ENCODE results near the gene NFATC2.

Gene NFATC2

DNA sequence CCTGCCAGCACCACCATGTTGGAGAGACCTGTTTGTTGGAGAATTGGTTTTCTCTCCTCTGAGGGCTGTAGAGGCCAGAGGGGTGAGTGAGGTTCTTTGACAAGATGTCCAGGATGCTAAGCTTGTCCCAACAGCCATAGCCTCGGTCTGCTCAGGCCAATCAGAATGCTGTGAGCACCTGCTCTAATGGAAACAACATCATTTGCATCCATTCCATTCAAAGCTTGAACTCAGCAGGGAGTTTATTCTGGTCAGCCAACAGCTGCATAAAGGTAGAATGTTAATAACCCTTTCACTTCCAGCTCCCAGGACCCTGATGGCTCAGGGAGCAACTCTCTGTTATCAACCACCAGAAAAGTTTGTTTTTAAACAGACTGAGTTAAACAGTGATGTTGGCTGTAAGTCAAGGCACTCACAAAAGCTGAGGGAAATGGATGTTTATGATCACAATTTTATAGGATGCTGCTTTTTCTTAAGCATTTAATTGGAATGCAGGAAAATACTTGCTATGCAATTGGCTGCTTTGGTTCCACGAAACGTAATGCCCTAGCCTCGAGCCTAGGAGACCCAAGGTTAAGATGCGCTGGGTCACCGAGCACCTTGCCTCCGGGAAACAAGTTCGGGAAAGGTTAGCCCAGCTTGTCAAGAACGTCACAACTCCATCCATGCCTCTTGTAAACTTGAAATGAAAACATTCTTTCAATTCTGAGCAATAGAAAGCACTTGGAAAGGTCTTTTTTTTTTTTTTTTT is 155.2 kb downstream of the NFATC2 start:
- TF ChIP-seq CREB1 (IDR thresholded peaks at IDR 0.05; ENCODE audit: low read depth) (no peak), CEBPB (IDR thresholded peaks at IDR 0.05) (no peak), EGR1 (IDR thresholded peaks at IDR 0.05) (no peak), ZBTB7A (IDR thresholded peaks at IDR 0.05; ENCODE audit: low read depth) (no peak)

DNA sequence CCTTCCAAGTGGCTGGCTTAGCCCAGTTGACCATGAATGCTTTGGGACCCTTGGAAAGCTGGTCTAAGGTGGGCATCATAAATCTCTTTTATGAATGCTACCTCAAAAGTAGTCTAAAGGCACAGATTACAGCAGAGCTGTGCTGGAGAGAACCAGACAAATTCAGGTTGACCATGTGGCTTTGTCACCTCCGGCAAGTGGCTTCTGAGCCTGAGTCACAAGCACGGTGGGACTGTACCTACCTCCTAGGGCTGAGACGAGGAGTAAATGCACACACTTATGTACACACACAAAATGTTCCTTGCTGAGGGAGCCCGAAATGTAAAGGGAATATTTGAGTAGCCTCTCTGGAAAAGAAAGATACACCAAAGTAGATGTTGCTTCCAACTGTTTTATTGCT is 155.9 kb downstream of the NFATC2 start:
- TF ChIP-seq, protein P1, sequence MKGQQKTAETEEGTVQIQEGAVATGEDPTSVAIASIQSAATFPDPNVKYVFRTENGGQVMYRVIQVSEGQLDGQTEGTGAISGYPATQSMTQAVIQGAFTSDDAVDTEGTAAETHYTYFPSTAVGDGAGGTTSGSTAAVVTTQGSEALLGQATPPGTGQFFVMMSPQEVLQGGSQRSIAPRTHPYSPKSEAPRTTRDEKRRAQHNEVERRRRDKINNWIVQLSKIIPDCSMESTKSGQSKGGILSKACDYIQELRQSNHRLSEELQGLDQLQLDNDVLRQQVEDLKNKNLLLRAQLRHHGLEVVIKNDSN (IDR thresholded peaks at IDR 0.05) = no peak
- TF ChIP-seq NFIC (IDR thresholded peaks at IDR 0.05) (no peak), CEBPB (IDR thresholded peaks at IDR 0.05) (no peak), EGR1 (IDR thresholded peaks at IDR 0.05) (no peak), TAF1 (IDR thresholded peaks at IDR 0.05; ENCODE audit: low read depth) (no peak), FOXM1 (IDR thresholded peaks at IDR 0.05; ENCODE audit: borderline replicate concordance, low read depth) (no peak), ZBTB7A (IDR thresholded peaks at IDR 0.05; ENCODE audit: low read depth) (no peak), YY1 (IDR thresholded peaks at IDR 0.05; ENCODE audit: low read depth) (no peak), TCF12 (IDR thresholded peaks at IDR 0.05; ENCODE audit: low read depth) (no peak)

DNA sequence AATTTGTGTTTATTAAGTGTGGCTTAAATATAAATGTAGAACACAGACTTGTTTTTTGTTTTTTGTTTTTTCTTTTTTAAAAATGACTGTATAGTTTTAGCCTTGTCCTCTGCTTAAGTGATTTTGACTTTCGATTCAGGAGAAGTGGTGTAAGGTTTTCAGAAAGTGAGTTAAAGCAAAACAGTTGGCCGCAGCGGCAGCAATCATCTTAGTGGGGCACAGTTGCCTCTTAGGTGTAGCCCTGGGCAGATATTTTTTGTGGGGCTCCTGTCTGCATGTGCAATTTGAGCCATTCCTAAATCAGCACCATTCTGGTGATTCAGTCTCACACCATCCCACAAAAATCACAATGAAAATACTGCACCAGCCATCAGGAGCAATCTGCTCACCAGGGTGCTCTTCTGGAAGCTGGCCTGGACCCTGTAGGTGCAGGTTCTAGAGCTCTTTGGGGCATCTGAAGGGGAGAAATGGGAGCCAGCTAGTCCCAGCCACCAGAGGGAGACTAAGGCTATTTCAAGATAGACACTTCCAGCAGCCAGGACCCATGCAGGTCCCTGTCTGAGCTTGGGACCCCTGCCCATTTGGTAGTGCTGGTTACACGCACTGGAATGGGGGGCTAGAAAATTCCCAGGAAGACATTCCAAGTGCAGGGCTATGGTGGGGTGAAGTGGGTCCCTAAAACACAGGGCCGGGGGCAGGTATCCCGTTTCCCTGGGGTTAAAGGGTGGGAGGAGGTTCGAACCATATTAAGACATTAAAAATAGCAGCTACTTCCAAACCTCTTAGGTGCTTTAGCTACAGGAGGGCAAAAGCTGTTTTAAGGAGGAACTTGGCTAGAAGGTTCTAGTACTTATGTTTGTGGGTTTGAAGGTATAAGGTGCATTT is 156.6 kb downstream of the NFATC2 start:
- TF ChIP-seq EGR1 (IDR thresholded peaks at IDR 0.05) (no peak), TEAD4 (IDR thresholded peaks at IDR 0.05) (no peak), YY1 (IDR thresholded peaks at IDR 0.05; ENCODE audit: low read depth) (no peak), RAD21 (IDR thresholded peaks at IDR 0.05; ENCODE audit: low read depth) (peak; percentile 58)

DNA sequence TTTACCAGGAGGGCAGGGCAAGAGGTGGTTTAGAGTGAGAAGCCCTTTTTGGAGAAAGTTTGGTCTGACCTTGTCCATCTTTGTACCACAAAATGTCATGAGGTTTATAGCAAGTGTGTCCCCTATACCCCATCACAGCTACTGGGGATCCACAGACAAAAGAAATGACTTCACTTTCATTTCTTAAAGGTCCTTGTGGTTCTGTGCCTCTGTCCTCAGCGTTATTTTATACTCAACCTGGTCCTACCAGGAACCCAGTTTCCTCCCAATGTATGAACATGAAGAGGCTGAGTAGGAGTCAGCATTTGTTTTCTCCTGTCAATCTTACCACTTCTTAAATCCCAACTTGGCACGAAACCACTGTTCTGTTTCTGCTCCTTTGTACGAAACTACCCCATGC is 157.6 kb downstream of the NFATC2 start:
- TF ChIP-seq TAF1 (IDR thresholded peaks at IDR 0.05; ENCODE audit: low read depth) = no peak
- TF ChIP-seq RAD21 (IDR thresholded peaks at IDR 0.05; ENCODE audit: low read depth) = no peak
- TF ChIP-seq, protein P2, sequence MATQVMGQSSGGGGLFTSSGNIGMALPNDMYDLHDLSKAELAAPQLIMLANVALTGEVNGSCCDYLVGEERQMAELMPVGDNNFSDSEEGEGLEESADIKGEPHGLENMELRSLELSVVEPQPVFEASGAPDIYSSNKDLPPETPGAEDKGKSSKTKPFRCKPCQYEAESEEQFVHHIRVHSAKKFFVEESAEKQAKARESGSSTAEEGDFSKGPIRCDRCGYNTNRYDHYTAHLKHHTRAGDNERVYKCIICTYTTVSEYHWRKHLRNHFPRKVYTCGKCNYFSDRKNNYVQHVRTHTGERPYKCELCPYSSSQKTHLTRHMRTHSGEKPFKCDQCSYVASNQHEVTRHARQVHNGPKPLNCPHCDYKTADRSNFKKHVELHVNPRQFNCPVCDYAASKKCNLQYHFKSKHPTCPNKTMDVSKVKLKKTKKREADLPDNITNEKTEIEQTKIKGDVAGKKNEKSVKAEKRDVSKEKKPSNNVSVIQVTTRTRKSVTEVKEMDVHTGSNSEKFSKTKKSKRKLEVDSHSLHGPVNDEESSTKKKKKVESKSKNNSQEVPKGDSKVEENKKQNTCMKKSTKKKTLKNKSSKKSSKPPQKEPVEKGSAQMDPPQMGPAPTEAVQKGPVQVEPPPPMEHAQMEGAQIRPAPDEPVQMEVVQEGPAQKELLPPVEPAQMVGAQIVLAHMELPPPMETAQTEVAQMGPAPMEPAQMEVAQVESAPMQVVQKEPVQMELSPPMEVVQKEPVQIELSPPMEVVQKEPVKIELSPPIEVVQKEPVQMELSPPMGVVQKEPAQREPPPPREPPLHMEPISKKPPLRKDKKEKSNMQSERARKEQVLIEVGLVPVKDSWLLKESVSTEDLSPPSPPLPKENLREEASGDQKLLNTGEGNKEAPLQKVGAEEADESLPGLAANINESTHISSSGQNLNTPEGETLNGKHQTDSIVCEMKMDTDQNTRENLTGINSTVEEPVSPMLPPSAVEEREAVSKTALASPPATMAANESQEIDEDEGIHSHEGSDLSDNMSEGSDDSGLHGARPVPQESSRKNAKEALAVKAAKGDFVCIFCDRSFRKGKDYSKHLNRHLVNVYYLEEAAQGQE (IDR thresholded peaks at IDR 0.05; ENCODE audit: low read depth) = no peak
- no peak for TF ChIP-seq EGR1 (IDR thresholded peaks at IDR 0.05)
- TF ChIP-seq, protein P1 (IDR thresholded peaks at IDR 0.05) = no peak
- no peak for TF ChIP-seq EP300 (IDR thresholded peaks at IDR 0.05; ENCODE audit: borderline replicate concordance)
- TF ChIP-seq ZBTB7A (IDR thresholded peaks at IDR 0.05; ENCODE audit: low read depth) = no peak
- TF ChIP-seq CREB1 (IDR thresholded peaks at IDR 0.05; ENCODE audit: low read depth) = no peak
- TF ChIP-seq NFIC (IDR thresholded peaks at IDR 0.05) = no peak
- TF ChIP-seq YY1 (IDR thresholded peaks at IDR 0.05; ENCODE audit: low read depth) = no peak
- no peak for TF ChIP-seq FOXM1 (IDR thresholded peaks at IDR 0.05; ENCODE audit: borderline replicate concordance, low read depth)
- TF ChIP-seq CEBPB (IDR thresholded peaks at IDR 0.05) = no peak
- TF ChIP-seq, protein P3, sequence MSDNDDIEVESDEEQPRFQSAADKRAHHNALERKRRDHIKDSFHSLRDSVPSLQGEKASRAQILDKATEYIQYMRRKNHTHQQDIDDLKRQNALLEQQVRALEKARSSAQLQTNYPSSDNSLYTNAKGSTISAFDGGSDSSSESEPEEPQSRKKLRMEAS (IDR thresholded peaks at IDR 0.05) = no peak
- TF ChIP-seq TEAD4 (IDR thresholded peaks at IDR 0.05) = no peak
- TF ChIP-seq TCF12 (IDR thresholded peaks at IDR 0.05; ENCODE audit: low read depth) = no peak

DNA sequence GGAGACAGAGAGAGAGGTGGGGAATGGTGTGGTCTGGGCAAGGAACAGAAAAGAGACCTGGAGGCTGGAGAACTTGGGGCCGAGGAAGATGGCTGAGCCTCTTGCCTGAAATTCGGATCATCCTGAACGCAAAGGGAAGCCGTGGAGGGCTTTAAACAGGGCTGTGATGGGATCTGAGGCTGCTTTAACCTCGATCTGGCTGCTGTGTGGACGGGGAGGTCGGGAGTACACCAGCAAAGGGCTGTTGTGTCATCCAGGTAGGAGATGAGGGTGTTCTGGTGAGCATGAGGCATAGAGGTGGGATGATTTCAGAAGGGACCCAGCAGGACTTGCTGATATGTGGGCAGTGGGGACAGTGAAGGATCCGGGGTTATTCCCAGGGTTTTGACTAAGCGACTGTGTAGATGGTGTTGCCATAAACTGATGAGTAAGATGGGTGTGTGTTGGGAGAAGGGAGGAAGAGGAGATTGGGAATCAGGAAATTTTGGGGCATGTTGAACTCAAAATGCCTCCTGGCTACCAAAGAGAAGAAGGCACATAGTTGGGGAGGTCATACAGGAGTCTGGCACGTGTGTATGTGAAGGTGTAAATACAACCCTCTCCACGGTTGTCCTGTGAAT is 158.5 kb downstream of the NFATC2 start:
- TF ChIP-seq ZBTB7A (IDR thresholded peaks at IDR 0.05; ENCODE audit: low read depth) = no peak
- TF ChIP-seq TEAD4 (IDR thresholded peaks at IDR 0.05) = no peak
- no peak for TF ChIP-seq TCF12 (IDR thresholded peaks at IDR 0.05; ENCODE audit: low read depth)
- TF ChIP-seq YY1 (IDR thresholded peaks at IDR 0.05; ENCODE audit: low read depth) = no peak
- TF ChIP-seq FOXM1 (IDR thresholded peaks at IDR 0.05; ENCODE audit: borderline replicate concordance, low read depth) = no peak
- TF ChIP-seq, protein P2 (IDR thresholded peaks at IDR 0.05; ENCODE audit: low read depth) = no peak
- TF ChIP-seq RAD21 (IDR thresholded peaks at IDR 0.05; ENCODE audit: low read depth) = no peak
- TF ChIP-seq, protein P3 (IDR thresholded peaks at IDR 0.05) = no peak
- no peak for TF ChIP-seq CEBPB (IDR thresholded peaks at IDR 0.05)
